Upper lobe of left lung (tissue), 4 donors: ENCODE results near the gene SLC23A3.

ENCODE experiments used
- CTCF ChIP-seq, 6 experiments: fragments of 450-650 bp in 4 of 6; fragments of 200-600 bp in 2 of 6; sonication (generic) in 2 of 6; IDR thresholded peaks; one replicate each; pipeline ENCODE4 v1.5.1; 2016 to 2019; ENCODE audit warnings: antibody characterized with exemption in 6 of 6
- POLR2A ChIP-seq, 4 donors: fragments of 450-650 bp; IDR thresholded peaks; one replicate each; pipeline ENCODE4 v1.5.1; 2016 to 2017; ENCODE audit warnings: antibody characterized with exemption in 4 of 4, mild to moderate bottlenecking in 2 of 4
- POLR2AphosphoS5 ChIP-seq, 2 donors: sonication (generic); formaldehyde crosslinking; IDR thresholded peaks; one replicate each; pipeline ENCODE4 v1.5.1; 2017; ENCODE audit warnings: antibody characterized with exemption in 2 of 2

- TF ChIP-seq POLR2AphosphoS5 (IDR thresholded peaks at IDR 0.05) (no peak), POLR2A (IDR thresholded peaks at IDR 0.05) (no peak), CTCF (IDR thresholded peaks at IDR 0.05) (no peak)
Observed at GRCh38 chr2:219168932-219169331, 897 bp downstream of the SLC23A3 start.
